ENCODE measurements around the gene TCF19. TPM values are rescaled to one million over a fixed set of nuclear protein-coding genes. Genes with fewer than 3 reads are reported as not detected.
"Not testable (repeated sequence)": the region's sequence is repeated elsewhere in the genome, so short reads cannot be mapped to it uniquely, and the experiment has no call there.

TCF19 gene
- total RNA-seq, 4 donors from 2014 or later, result 18.9 to 24.2 (median 20.8) TPM

DNA sequence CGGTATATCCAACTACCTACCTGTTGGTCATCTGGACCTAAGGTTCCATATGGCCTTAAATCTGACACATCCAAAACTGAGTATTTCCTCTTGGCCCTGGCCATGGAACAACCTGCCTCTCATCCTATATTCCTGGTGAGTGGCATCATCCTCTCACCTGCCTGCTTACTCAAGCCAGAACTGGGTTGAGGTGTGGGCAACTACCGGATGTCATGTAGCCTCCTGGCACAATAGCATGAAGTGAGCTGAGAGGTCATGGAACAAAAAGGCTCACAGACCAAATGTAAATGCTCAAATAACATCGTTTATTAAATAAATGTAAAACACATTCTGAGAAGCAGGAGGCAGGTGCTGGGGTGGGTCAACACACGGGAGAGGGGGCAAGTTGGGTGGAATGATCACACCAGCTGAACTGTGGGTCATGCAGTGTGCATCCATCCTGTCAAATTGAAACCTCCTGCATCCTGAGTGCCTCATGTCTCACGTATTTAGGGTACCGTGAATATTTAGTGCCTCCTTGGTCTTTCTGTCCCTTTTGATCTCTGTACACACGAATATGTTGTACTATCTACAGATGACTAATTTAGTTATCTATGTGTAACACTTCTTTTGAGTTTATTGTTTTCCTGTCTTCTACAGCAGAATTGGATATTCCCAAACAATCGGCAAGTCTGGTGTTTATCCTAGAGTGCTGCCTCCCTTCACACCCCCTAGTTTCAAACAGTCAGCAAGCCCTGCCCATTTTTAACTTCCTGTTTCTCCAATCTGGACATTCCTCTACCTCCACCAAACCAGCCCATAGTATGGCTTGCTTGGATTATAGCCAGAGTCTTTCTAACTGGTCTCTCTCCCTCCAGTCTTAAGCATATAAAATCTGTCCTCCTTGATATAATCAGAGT lies 20.0 kb downstream of the TCF19 start:
- no peak for TF ChIP-seq POLR2A (IDR thresholded peaks at IDR 0.05)
- intact Hi-C loops (cut with DNase I; ENCODE audit: low total_unique reads), result no loop called here
- no peak for DNase-seq (ENCODE audit: low spot score in 2 of 2)
- 41 to 48% methylated on average over 8 of the region's 8 CpGs for WGBS, 2 donors
- no peak overlapping the region for H3K4me3 ChIP-seq (ENCODE audit: low read depth, poor library complexity, severe bottlenecking)

DNA sequence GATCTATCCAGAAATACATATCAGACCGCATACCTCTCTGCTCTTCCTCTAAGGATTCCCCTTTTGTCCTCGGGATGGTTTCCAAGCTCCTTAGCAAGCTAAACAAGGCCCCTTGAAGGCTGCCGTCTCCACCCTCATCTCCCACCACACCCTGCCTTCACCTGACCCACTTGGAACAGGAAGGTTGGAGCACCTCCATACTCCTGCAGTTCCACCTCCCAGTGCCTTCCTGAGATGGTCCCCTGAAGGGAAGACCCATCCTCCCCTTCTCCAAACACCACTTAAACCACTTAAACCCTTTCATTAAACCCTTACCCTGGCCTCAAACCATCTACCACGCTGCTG lies 20.6 kb downstream of the TCF19 start:
- TF ChIP-seq POLR2A (IDR thresholded peaks at IDR 0.05), result no peak
- intact Hi-C loops (cut with DNase I; ENCODE audit: low total_unique reads), result no loop called here
- WGBS, 2 donors, result 62 to 68% methylated on average over 4 of the region's 4 CpGs
- no peak for DNase-seq (ENCODE audit: low spot score in 2 of 2)
- H3K4me3 ChIP-seq (ENCODE audit: low read depth, poor library complexity, severe bottlenecking), result no peak overlapping the region

- intact Hi-C loops (cut with DNase I; ENCODE audit: low total_unique reads), result loop anchor here (5.0 kb wide), 1 partner anchor 1952 kb away; no protein-coding TSS in a partner anchor
- H3K4me3 ChIP-seq (ENCODE audit: low read depth, poor library complexity, severe bottlenecking), result no peak overlapping the region
- no peak for TF ChIP-seq POLR2A (IDR thresholded peaks at IDR 0.05)
- no peak for TF ChIP-seq CTCF (IDR thresholded peaks at IDR 0.05)
- no peak for DNase-seq (ENCODE audit: low spot score in 2 of 2)
- 96% methylated on average over 8 of the region's 8 CpGs for WGBS, 2 donors
These were observed 21.5 kb downstream of the TCF19 start for GRCh38 chr6:31179896-31180295.

GRCh38 chr6:31180500-31180899 lies 22.1 kb downstream of the TCF19 start:
- WGBS, 2 donors, result 77 to 87% methylated on average over 26 of the region's 26 CpGs
- no peak for DNase-seq (ENCODE audit: low spot score in 2 of 2)
- intact Hi-C loops (cut with DNase I; ENCODE audit: low total_unique reads), result loop anchor here (5.0 kb wide), 1 partner anchor 1952 kb away; no protein-coding TSS in a partner anchor
- H3K4me3 ChIP-seq (ENCODE audit: low read depth, poor library complexity, severe bottlenecking), result no peak overlapping the region
- TF ChIP-seq POLR2A (IDR thresholded peaks at IDR 0.05), result no peak
- no peak for TF ChIP-seq CTCF (IDR thresholded peaks at IDR 0.05)

GRCh38 chr6:31183287-31183686 lies 24.9 kb downstream of the TCF19 start:
- H3K4me3 ChIP-seq (ENCODE audit: low read depth, poor library complexity, severe bottlenecking); DNase-seq (ENCODE audit: low spot score in 2 of 2): not testable (repeated sequence)
- WGBS, 2 donors, result 35 to 54% methylated on average over 2 of the region's 2 CpGs
- intact Hi-C loops (cut with DNase I; ENCODE audit: low total_unique reads), result loop anchor here (5.0 kb wide), 1 partner anchor 1949 kb away; no protein-coding TSS in a partner anchor

DNA sequence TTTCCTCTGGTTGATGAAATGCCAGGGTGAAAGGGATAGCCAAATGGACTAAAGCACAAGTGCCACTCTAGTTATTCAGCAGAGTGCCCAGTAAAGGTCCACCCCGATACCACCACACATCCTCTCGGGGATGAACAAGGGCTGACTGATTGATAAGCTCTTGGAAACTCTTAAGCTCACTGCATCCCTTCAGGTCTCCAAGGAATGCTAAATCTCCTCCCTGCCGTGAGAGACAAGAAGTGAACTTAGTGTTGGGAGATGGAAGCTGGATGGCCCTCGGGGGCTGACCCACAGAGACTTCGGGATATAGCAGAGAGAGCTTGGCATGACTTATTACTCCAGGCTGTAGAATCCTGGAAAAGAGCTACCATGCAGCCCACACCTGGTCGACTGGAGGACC lies 25.5 kb downstream of the TCF19 start:
- H3K4me3 ChIP-seq (ENCODE audit: low read depth, poor library complexity, severe bottlenecking); DNase-seq (ENCODE audit: low spot score in 2 of 2): not testable (repeated sequence)
- 64 to 70% methylated on average over 6 of the region's 6 CpGs for WGBS, 2 donors
- intact Hi-C loops (cut with DNase I; ENCODE audit: low total_unique reads), result loop anchor here (5.0 kb wide), 1 partner anchor 1948 kb away; no protein-coding TSS in a partner anchor

GRCh38 chr6:31185695-31186051 lies 27.3 kb downstream of the TCF19 start:
- H3K4me3 ChIP-seq (ENCODE audit: low read depth, poor library complexity, severe bottlenecking); intact Hi-C loops (cut with DNase I; ENCODE audit: low total_unique reads); DNase-seq (ENCODE audit: low spot score in 2 of 2): not testable (repeated sequence)
- 38 to 62% methylated on average over 4 of the region's 4 CpGs for WGBS, 2 donors

DNA sequence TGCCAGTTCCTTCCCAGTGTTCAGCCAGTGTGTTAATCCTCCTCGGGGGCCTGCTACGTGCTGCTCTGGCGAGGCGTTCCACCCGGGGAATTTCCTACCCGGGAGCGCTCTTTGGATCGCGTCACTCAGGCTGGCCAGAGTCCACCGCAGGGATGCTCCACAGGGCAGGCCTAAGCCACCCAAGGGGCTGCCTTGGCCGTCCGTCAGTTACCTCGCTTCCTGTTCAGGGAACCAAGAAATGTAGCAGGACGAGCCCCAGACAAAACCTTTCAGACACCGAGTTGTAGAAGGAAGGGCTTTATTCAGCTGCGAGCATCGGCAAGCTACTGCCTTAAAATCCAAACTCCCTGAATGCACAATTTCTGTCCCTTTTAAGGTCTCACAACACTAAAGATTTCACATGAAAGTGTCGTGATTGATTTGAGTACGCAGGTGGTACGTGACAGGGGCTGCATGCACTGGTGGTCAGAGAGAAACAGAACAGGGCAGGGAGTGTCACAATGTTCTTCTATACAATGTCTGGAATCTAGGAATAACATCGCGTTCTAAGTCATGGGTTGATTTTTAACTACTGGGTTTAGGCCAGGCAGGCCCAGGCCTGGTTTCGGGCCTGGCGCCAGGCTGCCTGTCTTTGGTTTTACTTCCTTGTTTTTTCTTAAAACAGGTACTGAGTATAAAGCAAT lies 27.8 kb downstream of the TCF19 start:
- no peak overlapping the region for H3K4me3 ChIP-seq (ENCODE audit: low read depth, poor library complexity, severe bottlenecking)
- intact Hi-C loops (cut with DNase I; ENCODE audit: low total_unique reads), result no loop called here
- DNase-seq (ENCODE audit: low spot score in 2 of 2), result peak in 1 of 2 donors; percentile 89
- TF ChIP-seq POLR2A (IDR thresholded peaks at IDR 0.05) (no peak), CTCF (IDR thresholded peaks at IDR 0.05) (no peak)
- WGBS, 2 donors, result 48 to 54% methylated on average over 23 to 24 of the region's 24 CpGs

Data from lower leg skin (tissue), 4 donors.